Measurements from ENCODE around the gene MSRB3.

MSRB3 gene

DNA sequence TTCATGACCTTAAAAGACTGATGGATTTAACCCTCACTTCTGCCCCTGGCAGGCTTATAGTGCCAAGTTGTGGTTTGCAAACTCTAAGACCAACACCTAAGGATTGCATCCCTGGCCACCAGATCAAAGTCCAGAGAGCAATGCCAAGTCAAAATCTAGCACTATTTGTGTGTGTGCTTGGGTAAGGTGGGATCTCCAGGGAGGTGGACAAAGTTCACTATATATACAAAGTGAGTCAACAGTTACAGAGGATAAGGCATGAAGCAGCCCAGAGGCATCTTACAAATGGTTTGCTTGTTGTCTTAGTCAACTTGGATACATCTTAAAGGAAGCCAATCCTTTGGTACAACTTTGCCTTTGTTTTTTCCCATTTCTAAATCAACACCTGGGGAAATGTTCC, 137.3 kb downstream of the MSRB3 start:
- no peak overlapping the region for H2AFZ ChIP-seq (ENCODE audit: low read length)
- H3K9me2 ChIP-seq (replicated peaks; ENCODE audit: low read depth, low read length), result no peaks in the 10 kb centered on the region
- H3K27me3 ChIP-seq (ENCODE audit: insufficient read depth, low read length, poor library complexity, severe bottlenecking), result no peaks in the 10 kb centered on the region
- H3K4me2 ChIP-seq (ENCODE audit: low read depth, low read length, poor library complexity, severe bottlenecking), result no peak overlapping the region
- no peaks in the 10 kb centered on the region for H3K9me3 ChIP-seq (ENCODE audit: insufficient read depth, low read depth, low read length)
- peaks cover 26% of the 10 kb centered on the region for H3K4me1 ChIP-seq (ENCODE audit: insufficient read depth, low read length, poor library complexity, severe bottlenecking)
- H3K4me3 ChIP-seq (ENCODE audit: low read length, poor library complexity, severe bottlenecking), result no peak overlapping the region
- TF ChIP-seq CTCF (conservative IDR thresholded peaks at IDR 0.05; ENCODE audit: low read length) (no peak), EZH2phosphoT487 (IDR thresholded peaks at IDR 0.05; ENCODE audit: borderline replicate concordance) (no peak)
- H4K20me1 ChIP-seq (ENCODE audit: insufficient read depth, low read length, poor library complexity, severe bottlenecking), result peaks cover 8% of the 10 kb centered on the region
- H3K9ac ChIP-seq (ENCODE audit: low read depth, low read length, poor library complexity, severe bottlenecking), result no peak overlapping the region
- peaks cover 24% of the 10 kb centered on the region; the same call in 1 of the 2 replicates for H3K36me3 ChIP-seq (ENCODE audit: insufficient read depth, low read length)
- H3K79me2 ChIP-seq (ENCODE audit: insufficient read depth, low read length), result no peaks in the 10 kb centered on the region
- H3F3A ChIP-seq (ENCODE audit: low read depth), result no peaks in the 10 kb centered on the region

DNA sequence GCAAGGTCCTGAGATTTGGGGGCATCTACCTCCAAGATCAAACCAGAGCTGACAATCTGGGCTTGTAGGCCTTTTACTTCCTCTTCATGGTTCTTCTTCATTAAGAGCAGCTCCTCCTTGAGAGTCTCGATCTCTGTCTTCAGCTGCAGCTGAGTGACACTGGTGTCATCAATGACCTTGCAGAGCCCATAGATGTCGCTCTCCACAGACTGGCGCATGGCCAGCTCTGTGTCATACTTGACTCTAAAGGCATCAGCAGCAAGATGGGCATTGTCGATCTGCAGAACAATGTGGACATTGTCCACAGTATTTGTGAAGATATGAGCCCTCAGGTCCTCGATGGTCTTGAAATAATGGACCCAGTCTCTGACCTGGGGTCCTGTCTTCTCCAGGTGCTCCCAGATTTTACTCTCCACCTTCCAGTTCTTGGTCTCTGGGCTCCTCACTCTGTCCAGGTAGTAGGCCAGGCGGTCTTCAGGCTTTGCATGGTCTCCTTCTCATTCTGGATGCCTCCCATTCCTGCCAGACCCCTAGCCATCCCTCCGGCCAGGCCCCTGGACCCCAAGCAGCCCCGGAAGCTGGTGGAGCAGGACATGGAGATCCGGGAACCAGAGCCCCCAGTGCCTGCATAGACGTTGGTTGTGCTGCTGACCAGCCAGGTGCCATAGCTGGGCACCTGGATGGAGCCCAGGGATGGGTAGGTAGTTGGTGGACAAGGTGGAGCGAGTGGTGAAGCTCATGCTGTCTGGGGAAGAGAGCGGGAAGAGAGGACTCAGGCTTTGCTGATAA, 141.0 kb downstream of the MSRB3 start:
- Histone ChIP-seq H3K27me3 (ENCODE audit: insufficient read depth, low read length, poor library complexity, severe bottlenecking) (no peaks in the 10 kb centered on the region), H4K20me1 (ENCODE audit: insufficient read depth, low read length, poor library complexity, severe bottlenecking) (peaks cover 4% of the 10 kb centered on the region), H3K4me3 (ENCODE audit: low read length, poor library complexity, severe bottlenecking) (no peak overlapping the region), H3K4me2 (ENCODE audit: low read depth, low read length, poor library complexity, severe bottlenecking) (no peak overlapping the region), H3F3A (ENCODE audit: low read depth) (no peaks in the 10 kb centered on the region), H2AFZ (ENCODE audit: low read length) (no peak overlapping the region), H3K36me3 (ENCODE audit: insufficient read depth, low read length) (peaks cover 34% of the 10 kb centered on the region), H3K9ac (ENCODE audit: low read depth, low read length, poor library complexity, severe bottlenecking) (no peak overlapping the region), H3K9me3 (ENCODE audit: insufficient read depth, low read depth, low read length) (peaks cover 7% of the 10 kb centered on the region; the same call in 1 of the 2 replicates), H3K79me2 (ENCODE audit: insufficient read depth, low read length) (no peaks in the 10 kb centered on the region), H3K9me2 (replicated peaks; ENCODE audit: low read depth, low read length) (no peaks in the 10 kb centered on the region), H3K4me1 (ENCODE audit: insufficient read depth, low read length, poor library complexity, severe bottlenecking) (peaks cover 8% of the 10 kb centered on the region)
- TF ChIP-seq EZH2phosphoT487 (IDR thresholded peaks at IDR 0.05; ENCODE audit: borderline replicate concordance), result no peak
- TF ChIP-seq CTCF (conservative IDR thresholded peaks at IDR 0.05; ENCODE audit: low read length), result no peak

- H3K4me3 ChIP-seq (ENCODE audit: low read length, poor library complexity, severe bottlenecking), result no peak overlapping the region
- no peaks in the 10 kb centered on the region for H3K79me2 ChIP-seq (ENCODE audit: insufficient read depth, low read length)
- no peak overlapping the region for H2AFZ ChIP-seq (ENCODE audit: low read length)
- peaks cover 32% of the 10 kb centered on the region for H3K36me3 ChIP-seq (ENCODE audit: insufficient read depth, low read length)
- no peaks in the 10 kb centered on the region for H3K9me2 ChIP-seq (replicated peaks; ENCODE audit: low read depth, low read length)
- H3F3A ChIP-seq (ENCODE audit: low read depth), result no peaks in the 10 kb centered on the region
- no peak overlapping the region for H3K9ac ChIP-seq (ENCODE audit: low read depth, low read length, poor library complexity, severe bottlenecking)
- H4K20me1 ChIP-seq (ENCODE audit: insufficient read depth, low read length, poor library complexity, severe bottlenecking), result no peaks in the 10 kb centered on the region
- no peaks in the 10 kb centered on the region for H3K4me1 ChIP-seq (ENCODE audit: insufficient read depth, low read length, poor library complexity, severe bottlenecking)
- peaks cover 17% of the 10 kb centered on the region for H3K9me3 ChIP-seq (ENCODE audit: insufficient read depth, low read depth, low read length)
- TF ChIP-seq EZH2phosphoT487 (IDR thresholded peaks at IDR 0.05; ENCODE audit: borderline replicate concordance) (no peak), CTCF (conservative IDR thresholded peaks at IDR 0.05; ENCODE audit: low read length) (no peak)
- no peaks in the 10 kb centered on the region for H3K27me3 ChIP-seq (ENCODE audit: insufficient read depth, low read length, poor library complexity, severe bottlenecking)
- no peak overlapping the region for H3K4me2 ChIP-seq (ENCODE audit: low read depth, low read length, poor library complexity, severe bottlenecking)
Observed at GRCh38 chr12:65420941-65421340, 142.5 kb downstream of the MSRB3 start.
